Neural progenitor cell (in vitro differentiated cells): ENCODE measurements around the gene MYH9.

Experiments
- EZH2 ChIP-seq: fragments of 200-600 bp; sonication (generic); IDR thresholded peaks from 2 replicates; pipeline ENCODE4 v1.6.1; 2017; ENCODE audit warnings: antibody characterized with exemption, mild to moderate bottlenecking, moderate library complexity
- EZH2phosphoT487 ChIP-seq: fragments of 200-600 bp; sonication (generic); IDR thresholded peaks from 2 replicates; pipeline ENCODE4 v1.6.1; 2017; ENCODE audit warnings: antibody characterized with exemption
- TF ChIP-seq, protein P1 (sequence below): fragments of 200-600 bp; sonication (generic); IDR thresholded peaks from 2 replicates; pipeline ENCODE4 v1.5.1; 2017; ENCODE audit warnings: antibody characterized with exemption, mild to moderate bottlenecking

DNA sequence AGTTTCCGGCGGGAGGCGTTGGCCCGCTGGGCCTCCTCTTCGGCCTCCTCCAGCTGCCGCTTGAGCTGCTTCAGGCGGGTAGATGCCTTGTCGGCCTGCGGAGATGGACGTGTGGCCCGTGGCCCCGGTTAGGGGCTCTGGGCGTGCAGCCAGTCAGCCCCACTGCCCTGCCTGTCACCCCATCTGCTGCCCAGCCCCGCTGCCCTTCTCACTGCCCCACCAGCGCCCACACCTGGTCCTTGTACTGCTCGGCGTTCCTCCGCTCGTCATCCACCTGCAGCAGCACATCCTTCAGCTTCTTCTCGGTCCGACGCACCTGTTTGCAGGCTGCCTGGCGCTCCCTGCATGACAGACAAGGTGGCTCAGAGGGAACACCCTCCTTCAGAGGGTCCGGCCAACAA is 103.6 kb downstream of the MYH9 start:
- TF ChIP-seq, protein P1, sequence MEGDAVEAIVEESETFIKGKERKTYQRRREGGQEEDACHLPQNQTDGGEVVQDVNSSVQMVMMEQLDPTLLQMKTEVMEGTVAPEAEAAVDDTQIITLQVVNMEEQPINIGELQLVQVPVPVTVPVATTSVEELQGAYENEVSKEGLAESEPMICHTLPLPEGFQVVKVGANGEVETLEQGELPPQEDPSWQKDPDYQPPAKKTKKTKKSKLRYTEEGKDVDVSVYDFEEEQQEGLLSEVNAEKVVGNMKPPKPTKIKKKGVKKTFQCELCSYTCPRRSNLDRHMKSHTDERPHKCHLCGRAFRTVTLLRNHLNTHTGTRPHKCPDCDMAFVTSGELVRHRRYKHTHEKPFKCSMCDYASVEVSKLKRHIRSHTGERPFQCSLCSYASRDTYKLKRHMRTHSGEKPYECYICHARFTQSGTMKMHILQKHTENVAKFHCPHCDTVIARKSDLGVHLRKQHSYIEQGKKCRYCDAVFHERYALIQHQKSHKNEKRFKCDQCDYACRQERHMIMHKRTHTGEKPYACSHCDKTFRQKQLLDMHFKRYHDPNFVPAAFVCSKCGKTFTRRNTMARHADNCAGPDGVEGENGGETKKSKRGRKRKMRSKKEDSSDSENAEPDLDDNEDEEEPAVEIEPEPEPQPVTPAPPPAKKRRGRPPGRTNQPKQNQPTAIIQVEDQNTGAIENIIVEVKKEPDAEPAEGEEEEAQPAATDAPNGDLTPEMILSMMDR = no peak
- TF ChIP-seq EZH2phosphoT487 (no peak), EZH2 (no peak)
